SU-DHL-6 (cell line): ENCODE results near the gene RSBN1L.

Experiments used
- H2AFZ ChIP-seq: fragments of 200-600 bp; sonication (generic); 2 replicates; pipeline ENCODE4 v1.6.1; 2014; ENCODE audit warnings: low read depth, mild to moderate bottlenecking, moderate library complexity, mixed read lengths, antibody characterized with exemption, low read length; ENCODE audit not compliant: severe bottlenecking
- H3F3A ChIP-seq: fragments of 200-600 bp; shearing (Covaris generic); 2 replicates; pipeline ENCODE4 v1.6.0; 2016; ENCODE audit warnings: antibody characterized with exemption, mild to moderate bottlenecking; ENCODE audit not compliant: insufficient read depth
- H3K27ac ChIP-seq: fragments of 200-600 bp; sonication (generic); 2 replicates; pipeline ENCODE4 v1.5.1; 2016; ENCODE audit warnings: low read depth, mild to moderate bottlenecking, low read length, moderate library complexity, mixed read lengths
- H3K27me3 ChIP-seq: fragments of 200-600 bp; sonication (generic), shearing (Covaris generic); 2 replicates; pipeline ENCODE4 v1.6.0; 2014; ENCODE audit warnings: mild to moderate bottlenecking, low read length
- H3K36me3 ChIP-seq: fragments of 200-600 bp; sonication (generic); 2 replicates; pipeline ENCODE4 v1.6.1; 2014; ENCODE audit warnings: mild to moderate bottlenecking, low read length, mixed read lengths
- H3K4me2 ChIP-seq: fragments of 300-600, 200-600 bp; shearing (Covaris generic), sonication (generic); 2 replicates; pipeline ENCODE4 v1.6.0; 2014; ENCODE audit warnings: low read length, low read depth, mild to moderate bottlenecking; ENCODE audit not compliant: poor library complexity, severe bottlenecking
- H3K4me3 ChIP-seq: fragments of 200-600 bp; sonication (generic); 2 replicates; pipeline ENCODE4 v1.5.1; 2014; ENCODE audit warnings: antibody characterized with exemption, low read length, mild to moderate bottlenecking, mixed read lengths; ENCODE audit not compliant: insufficient read depth, poor library complexity, severe bottlenecking
- H3K79me2 ChIP-seq: fragments of 200-600 bp; sonication (generic); 2 replicates; pipeline ENCODE4 v1.6.1; 2014; ENCODE audit warnings: mild to moderate bottlenecking, low read length, moderate library complexity; ENCODE audit not compliant: insufficient read depth
- H3K9ac ChIP-seq: fragments of 200-600 bp; sonication (generic); 2 replicates; pipeline ENCODE4 v1.7.0; 2014; ENCODE audit warnings: mild to moderate bottlenecking, low read length
- H3K9me2 ChIP-seq: fragments of 200-600 bp; sonication (generic); replicated peaks from 2 replicates; pipeline ENCODE4 v1.6.1; 2014; ENCODE audit warnings: low read length; ENCODE audit not compliant: insufficient read depth
- H3K9me3 ChIP-seq: fragments of 200-600 bp; sonication (generic); 2 replicates; pipeline ENCODE4 v1.6.1; 2014; ENCODE audit warnings: low read length, mixed read lengths; ENCODE audit not compliant: insufficient read depth
- H4K20me1 ChIP-seq: fragments of 200-600 bp; sonication (generic); 2 replicates; pipeline ENCODE4 v1.6.1; 2014; ENCODE audit warnings: low read depth, mild to moderate bottlenecking, antibody characterized with exemption, low read length, moderate library complexity, mixed read lengths
- CTCF ChIP-seq: fragments of 200-600 bp; sonication (generic); IDR thresholded peaks from one replicate; pipeline ENCODE4 v1.5.1; 2017; ENCODE audit warnings: antibody characterized with exemption, mild to moderate bottlenecking, low read length, moderate library complexity; ENCODE audit not compliant: insufficient read depth, poor library complexity, severe bottlenecking
- EZH2phosphoT487 ChIP-seq: fragments of 200-600 bp; sonication (generic), shearing (Covaris generic); conservative IDR thresholded peaks from 2 replicates; pipeline ENCODE4 v1.6.1; 2018; ENCODE audit warnings: mild to moderate bottlenecking, antibody characterized with exemption, low read length, moderate library complexity, mixed read lengths

The RSBN1L gene

GRCh38 chr7:77765906-77766800 lies 69.9 kb downstream of the RSBN1L start:
- H3K4me3 ChIP-seq, result no peak overlapping the region
- H3K79me2 ChIP-seq, result peaks cover 72% of the 10 kb centered on the region
- no peak overlapping the region for H3K27ac ChIP-seq
- TF ChIP-seq CTCF, result no peak
- no peak overlapping the region for H3K4me2 ChIP-seq
- no peaks in the 10 kb centered on the region for H3K9me2 ChIP-seq
- H2AFZ ChIP-seq, result no peak overlapping the region
- peaks cover 29% of the 10 kb centered on the region; the same call in 1 of the 2 replicates for H3K36me3 ChIP-seq
- peaks cover 17% of the 10 kb centered on the region; the same call in 1 of the 2 replicates for H3F3A ChIP-seq
- no peaks in the 10 kb centered on the region for H3K27me3 ChIP-seq
- no peaks in the 10 kb centered on the region for H4K20me1 ChIP-seq
- no peak overlapping the region for H3K9ac ChIP-seq
- H3K9me3 ChIP-seq, result no peaks in the 10 kb centered on the region

- H4K20me1 ChIP-seq, result no peaks in the 10 kb centered on the region
- TF ChIP-seq EZH2phosphoT487 (no peak), CTCF (no peak)
- H3K9ac ChIP-seq, result no peak overlapping the region
- H3F3A ChIP-seq, result peaks cover 12% of the 10 kb centered on the region; the same call in 1 of the 2 replicates
- no peak overlapping the region for H3K4me2 ChIP-seq
- peaks cover 33% of the 10 kb centered on the region; the same call in 1 of the 2 replicates for H3K36me3 ChIP-seq
- H3K4me3 ChIP-seq, result no peak overlapping the region
- no peaks in the 10 kb centered on the region for H3K27me3 ChIP-seq
- no peaks in the 10 kb centered on the region for H3K9me2 ChIP-seq
- H3K27ac ChIP-seq, result no peak overlapping the region
- peaks cover 66% of the 10 kb centered on the region for H3K79me2 ChIP-seq
- no peaks in the 10 kb centered on the region for H3K9me3 ChIP-seq
- no peak overlapping the region for H2AFZ ChIP-seq
These were observed 70.7 kb downstream of the RSBN1L start for GRCh38 chr7:77766801-77767605.

- Histone ChIP-seq H3K4me3 (no peak overlapping the region), H2AFZ (no peak overlapping the region), H3K27ac (no peak overlapping the region), H3K9ac (no peak overlapping the region), H3K9me2 (no peaks in the 10 kb centered on the region), H3F3A (peaks cover 13% of the 10 kb centered on the region; the same call in 1 of the 2 replicates), H3K9me3 (no peaks in the 10 kb centered on the region), H3K4me2 (no peak overlapping the region), H3K27me3 (no peaks in the 10 kb centered on the region), H4K20me1 (no peaks in the 10 kb centered on the region), H3K36me3 (peaks cover 56% of the 10 kb centered on the region), H3K79me2 (peaks cover 37% of the 10 kb centered on the region)
- TF ChIP-seq EZH2phosphoT487, result no peak
- no peak for TF ChIP-seq CTCF
These were observed 74.1 kb downstream of the RSBN1L start for GRCh38 chr7:77770316-77770715.
